K562 (cell line): ENCODE results near the gene GIPR. TPM values are rescaled to one million over a fixed set of nuclear protein-coding genes. Genes with fewer than 3 reads are reported as not detected.

Experiments
- BDP1 ChIP-seq: IDR thresholded peaks from 3 replicates; pipeline ENCODE4 v1.6.1; 2011; ENCODE audit not compliant: insufficient read length, insufficient read depth
- C11orf30 ChIP-seq: fragments of 450-650 bp; IDR thresholded peaks from 2 replicates; pipeline ENCODE4 v1.6.1; 2016; ENCODE audit warnings: low read depth, mild to moderate bottlenecking
- FOXK2 ChIP-seq, 2 experiments: fragments of 450-650 bp; IDR thresholded peaks in 1 of 2; conservative IDR thresholded peaks in 1 of 2; 2 replicates each; pipeline ENCODE4 v1.6.1; 2016; ENCODE audit warnings: low read depth in 2 of 2, mild to moderate bottlenecking in 1 of 2
- HLTF ChIP-seq: fragments of 450-650 bp; IDR thresholded peaks from 2 replicates; pipeline ENCODE4 v1.6.1; 2016
- HMGN3 ChIP-seq: IDR thresholded peaks from 2 replicates; pipeline ENCODE4 v1.6.1; 2011; ENCODE audit warnings: borderline replicate concordance, low read depth, mild to moderate bottlenecking, mixed read lengths, low read length; ENCODE audit not compliant: insufficient read length; ENCODE audit errors: extremely low read depth
- HNRNPUL1 ChIP-seq: fragments of 200-400 bp; formaldehyde crosslinking; IDR thresholded peaks from 2 replicates; pipeline ENCODE4 v1.6.1; 2017; ENCODE audit warnings: low read length
- JUND ChIP-seq, 2 experiments: IDR thresholded peaks; 2 replicates in 1 of 2; 3 replicates in 1 of 2; pipeline ENCODE4 v1.6.1; 2011; ENCODE audit warnings: borderline replicate concordance in 2 of 2, low read depth in 2 of 2, low read length in 2 of 2, improper control_type of control experiment in 1 of 2, missing biosample characterization in 1 of 2, missing genetic modification characterization in 1 of 2, missing genetic modification reagents in 1 of 2
- PCBP1 ChIP-seq: fragments of 200-400 bp; formaldehyde crosslinking; IDR thresholded peaks from 2 replicates; pipeline ENCODE4 v1.6.1; 2018; ENCODE audit warnings: mild to moderate bottlenecking, low read depth, low read length; ENCODE audit not compliant: poor library complexity, severe bottlenecking
- POLR2H ChIP-seq: IDR thresholded peaks from 2 replicates; pipeline ENCODE4 v1.6.1; 2016; ENCODE audit warnings: missing genetic modification characterization, low read depth, mild to moderate bottlenecking, control low read depth, missing compliant biosample characterization, moderate library complexity
- PRMT5 ChIP-seq: sonication (generic); formaldehyde crosslinking; IDR thresholded peaks from 2 replicates; pipeline ENCODE4 v1.5.0; 2020; ENCODE audit warnings: missing genetic modification reagents
- RB1 ChIP-seq: fragments of 450-650 bp; IDR thresholded peaks from 2 replicates; pipeline ENCODE4 v1.6.1; 2017; ENCODE audit warnings: low read depth, mild to moderate bottlenecking
- RBM39 ChIP-seq: fragments of 200-400 bp; formaldehyde crosslinking; optimal IDR thresholded peaks from 2 replicates; pipeline ENCODE3; 2018; ENCODE audit warnings: low read depth, low read length
- RFX1 ChIP-seq: fragments of 450-650 bp; IDR thresholded peaks from 2 replicates; pipeline ENCODE4 v1.6.1; 2016; ENCODE audit warnings: mild to moderate bottlenecking, moderate library complexity
- SLC30A9 ChIP-seq: fragments of 250-450 bp; sonication (Bioruptor Pico); IDR thresholded peaks from 2 replicates; pipeline ENCODE4 v1.8.0; 2022; ENCODE audit warnings: mild to moderate bottlenecking, moderate library complexity
- SOX6 ChIP-seq: fragments of 450-650 bp; IDR thresholded peaks from 2 replicates; pipeline ENCODE4 v1.6.1; 2014; ENCODE audit warnings: mild to moderate bottlenecking
- TRIM24 ChIP-seq, 2 experiments: fragments of 450-650 bp; IDR thresholded peaks; 2 replicates each; pipeline ENCODE4 v1.6.1; 2016
- ZNF197 ChIP-seq: fragments of 200-800 bp; sonication (Bioruptor generic); IDR thresholded peaks from 2 replicates; pipeline ENCODE4 v1.6.1; 2016; ENCODE audit warnings: low read depth, missing genetic modification characterization, missing compliant biosample characterization
- ZNF282 ChIP-seq: sonication (generic); formaldehyde crosslinking; IDR thresholded peaks from 2 replicates; pipeline ENCODE4 v1.8.1; 2023; ENCODE audit warnings: missing genetic modification reagents
- ZNF445 ChIP-seq: fragments of 250-450 bp; sonication (Bioruptor Pico); IDR thresholded peaks from 2 replicates; pipeline ENCODE4 v1.4.0; 2020; ENCODE audit warnings: low read depth, mild to moderate bottlenecking, moderate library complexity
- ZNF717 ChIP-seq: fragments of 250-450 bp; sonication (Bioruptor Pico); IDR thresholded peaks from 2 replicates; pipeline ENCODE4 v1.5.0; 2021
- polyA plus RNA-seq, 8 experiments: library from polyadenylated mRNA; depleted of rRNA in 4 of 8; stranded (reverse) in 5 of 8; unstranded in 3 of 8; fragments of >200 nt; fragmentation: Nextera tagmentation in 2 of 8; fragmentation: Illumina TruSeq in 1 of 8; extraction: Ambion mirVana in 2 of 8; extraction: Trizol in 1 of 8; gene quantifications; 2 replicates each; pipeline versions ENCODE4 v1.2.1 to v1.2.3, GENCODE V29; 2011 to 2014; ENCODE audit warnings: inconsistent platforms in 1 of 8, missing spikeins in 1 of 8
- total RNA-seq, 7 experiments: library from RNA; depleted of rRNA in 6 of 7; stranded (reverse); fragments of >200 nt in 6 of 7; fragmentation: Illumina TruSeq in 2 of 7; extraction: Trizol in 2 of 7; gene quantifications; 2 replicates each; pipeline versions ENCODE4 v1.2.1 to v1.2.3, GENCODE V29; 2011 to 2021; ENCODE audit warnings: low replicate concordance in 1 of 7
- TF ChIP-seq, protein P1 (sequence below): fragments of 450-650 bp; formaldehyde crosslinking; IDR thresholded peaks from 2 replicates; pipeline ENCODE4 v1.4.0; 2022; ENCODE audit warnings: mild to moderate bottlenecking, moderate library complexity
- TF ChIP-seq, protein P2 (sequence below): fragments of 250-450 bp; sonication (Bioruptor Pico); IDR thresholded peaks from 2 replicates; pipeline ENCODE4 v1.5.0; 2022; ENCODE audit warnings: mild to moderate bottlenecking
- TF ChIP-seq, protein P3 (sequence below): fragments of 250-450 bp; sonication (Bioruptor Pico); IDR thresholded peaks from 2 replicates; pipeline ENCODE4 v1.5.0; 2020; ENCODE audit warnings: mild to moderate bottlenecking
- TF ChIP-seq, protein P4 (sequence below): fragments of 250-450 bp; sonication (Bioruptor Pico); IDR thresholded peaks from 2 replicates; pipeline ENCODE4 v1.8.0; 2021; ENCODE audit warnings: moderate library complexity, mild to moderate bottlenecking, inconsistent platforms

The GIPR gene
- total and polyA plus RNA-seq, 9 of the 15 experiments (the other 6 are each of a cell fraction or from before 2014, with no cell fraction given): 2.2 to 26.8 (median 12.7) TPM

DNA sequence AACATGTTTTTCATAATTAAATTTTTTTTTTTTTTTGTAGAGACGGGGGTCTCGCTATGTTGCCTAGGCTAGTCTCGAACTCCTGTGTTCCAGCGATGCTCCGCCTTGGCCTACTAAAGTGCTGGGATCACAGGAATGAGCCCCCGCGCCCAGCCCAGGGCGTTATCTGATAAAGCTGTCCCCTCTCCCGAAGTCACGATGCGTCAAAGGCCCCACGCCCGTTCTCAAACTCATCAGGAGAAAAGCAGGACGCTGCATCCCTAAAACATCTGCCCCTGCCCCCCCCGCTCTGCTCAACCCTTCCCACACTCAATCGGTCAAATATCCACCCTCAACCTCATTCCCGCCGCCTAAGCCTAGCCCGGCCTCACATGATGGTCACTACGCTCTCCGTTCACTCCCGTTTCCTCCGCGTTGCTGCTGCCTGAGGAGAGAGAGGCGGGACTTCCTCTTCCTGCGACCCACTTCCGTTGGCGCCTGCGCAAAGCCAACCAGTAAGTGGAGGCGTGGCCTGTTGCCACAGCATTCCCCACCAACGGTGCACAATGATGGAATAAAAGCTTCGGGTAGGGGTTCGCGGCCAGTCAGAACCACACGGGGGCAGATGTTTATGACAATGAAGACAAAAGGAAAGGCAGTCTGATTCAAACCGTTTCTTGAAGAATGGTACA lies 23.6 kb downstream of the GIPR start, which contains the start of gene SNRPD2 (continued):
- peak; percentile 90 for TF ChIP-seq RFX1
- TF ChIP-seq RB1: peak; percentile 59; the same call in 1 of the 2 replicates
- TF ChIP-seq ZNF717 (CRISPR knock-in tag): no peak
- TF ChIP-seq, protein P1, sequence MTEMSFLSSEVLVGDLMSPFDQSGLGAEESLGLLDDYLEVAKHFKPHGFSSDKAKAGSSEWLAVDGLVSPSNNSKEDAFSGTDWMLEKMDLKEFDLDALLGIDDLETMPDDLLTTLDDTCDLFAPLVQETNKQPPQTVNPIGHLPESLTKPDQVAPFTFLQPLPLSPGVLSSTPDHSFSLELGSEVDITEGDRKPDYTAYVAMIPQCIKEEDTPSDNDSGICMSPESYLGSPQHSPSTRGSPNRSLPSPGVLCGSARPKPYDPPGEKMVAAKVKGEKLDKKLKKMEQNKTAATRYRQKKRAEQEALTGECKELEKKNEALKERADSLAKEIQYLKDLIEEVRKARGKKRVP (CRISPR knock-in tag): no peak
- TF ChIP-seq SLC30A9: no peak
- no peak for TF ChIP-seq HNRNPUL1
- TF ChIP-seq ZNF282 (CRISPR knock-in tag): no peak
- peak; percentile 21; the same call in 1 of the 2 replicates for TF ChIP-seq JUND (IDR thresholded peaks at IDR 0.05; ENCODE audit: borderline replicate concordance, low read depth, low read length)
- peak; percentile 26; the same call in 1 of the 3 replicates for TF ChIP-seq JUND (tag; IDR thresholded peaks at IDR 0.05; ENCODE audit: borderline replicate concordance, low read depth, low read length)
- TF ChIP-seq C11orf30: peak; percentile 88
- no peak for TF ChIP-seq RBM39
- TF ChIP-seq, protein P2, sequence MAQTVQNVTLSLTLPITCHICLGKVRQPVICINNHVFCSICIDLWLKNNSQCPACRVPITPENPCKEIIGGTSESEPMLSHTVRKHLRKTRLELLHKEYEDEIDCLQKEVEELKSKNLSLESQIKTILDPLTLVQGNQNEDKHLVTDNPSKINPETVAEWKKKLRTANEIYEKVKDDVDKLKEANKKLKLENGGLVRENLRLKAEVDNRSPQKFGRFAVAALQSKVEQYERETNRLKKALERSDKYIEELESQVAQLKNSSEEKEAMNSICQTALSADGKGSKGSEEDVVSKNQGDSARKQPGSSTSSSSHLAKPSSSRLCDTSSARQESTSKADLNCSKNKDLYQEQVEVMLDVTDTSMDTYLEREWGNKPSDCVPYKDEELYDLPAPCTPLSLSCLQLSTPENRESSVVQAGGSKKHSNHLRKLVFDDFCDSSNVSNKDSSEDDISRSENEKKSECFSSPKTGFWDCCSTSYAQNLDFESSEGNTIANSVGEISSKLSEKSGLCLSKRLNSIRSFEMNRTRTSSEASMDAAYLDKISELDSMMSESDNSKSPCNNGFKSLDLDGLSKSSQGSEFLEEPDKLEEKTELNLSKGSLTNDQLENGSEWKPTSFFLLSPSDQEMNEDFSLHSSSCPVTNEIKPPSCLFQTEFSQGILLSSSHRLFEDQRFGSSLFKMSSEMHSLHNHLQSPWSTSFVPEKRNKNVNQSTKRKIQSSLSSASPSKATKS (CRISPR knock-in tag): no peak
- TF ChIP-seq SOX6: peak; percentile 36; the same call in 1 of the 2 replicates
- no peak for TF ChIP-seq ZNF197 (CRISPR knock-in tag)
- no peak for TF ChIP-seq HMGN3
- TF ChIP-seq, protein P3, sequence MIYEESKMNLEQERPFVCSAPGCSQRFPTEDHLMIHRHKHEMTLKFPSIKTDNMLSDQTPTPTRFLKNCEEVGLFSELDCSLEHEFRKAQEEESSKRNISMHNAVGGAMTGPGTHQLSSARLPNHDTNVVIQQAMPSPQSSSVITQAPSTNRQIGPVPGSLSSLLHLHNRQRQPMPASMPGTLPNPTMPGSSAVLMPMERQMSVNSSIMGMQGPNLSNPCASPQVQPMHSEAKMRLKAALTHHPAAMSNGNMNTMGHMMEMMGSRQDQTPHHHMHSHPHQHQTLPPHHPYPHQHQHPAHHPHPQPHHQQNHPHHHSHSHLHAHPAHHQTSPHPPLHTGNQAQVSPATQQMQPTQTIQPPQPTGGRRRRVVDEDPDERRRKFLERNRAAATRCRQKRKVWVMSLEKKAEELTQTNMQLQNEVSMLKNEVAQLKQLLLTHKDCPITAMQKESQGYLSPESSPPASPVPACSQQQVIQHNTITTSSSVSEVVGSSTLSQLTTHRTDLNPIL: no peak
- peak; percentile 77; the same call in 1 of the 2 replicates for TF ChIP-seq HLTF
- TF ChIP-seq TRIM24 (IDR thresholded peaks at IDR 0.05): 0 out of 4 replicates have a peak, but pooled peaks of 1 of the 2 experiments have one; percentile 40
- TF ChIP-seq POLR2H (tag): peak; percentile 87
- peak; percentile 17 for TF ChIP-seq PCBP1
- TF ChIP-seq FOXK2 (conservative IDR thresholded peaks at IDR 0.05 in 1 of 2, IDR thresholded peaks at IDR 0.05 in 1 of 2; ENCODE audit: low read depth in 2 of 2): peak; percentile 76 to 87
- TF ChIP-seq, protein P4, sequence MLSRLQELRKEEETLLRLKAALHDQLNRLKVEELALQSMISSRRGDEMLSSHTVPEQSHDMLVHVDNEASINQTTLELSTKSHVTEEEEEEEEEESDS (CRISPR knock-in tag): no peak
- no peak for TF ChIP-seq PRMT5 (CRISPR knock-in tag)
- TF ChIP-seq ZNF445: no peak
- no peak for TF ChIP-seq BDP1
